Renal cortical epithelial cell (primary cell): ENCODE data around the gene PRRC1. TPM values are rescaled to one million over a fixed set of nuclear protein-coding genes. Genes with fewer than 3 reads are reported as not detected.
"Not testable (repeated sequence)": the region's sequence is repeated elsewhere in the genome, so short reads cannot be mapped to it uniquely, and the experiment has no call there.

Experiments
- DNase-seq: peaks from one replicate; pipeline ENCODE4 v3.0.0-alpha.2; 2011; ENCODE audit warnings: low read depth
- total RNA-seq: library from RNA; depleted of rRNA; stranded (reverse); fragments of >200 nt; gene quantifications from 2 replicates; pipeline ENCODE4 v1.2.3, GENCODE V29; 2014

PRRC1 gene
- total RNA-seq, 1 donor from 2014 or later: 70.6 TPM

DNA sequence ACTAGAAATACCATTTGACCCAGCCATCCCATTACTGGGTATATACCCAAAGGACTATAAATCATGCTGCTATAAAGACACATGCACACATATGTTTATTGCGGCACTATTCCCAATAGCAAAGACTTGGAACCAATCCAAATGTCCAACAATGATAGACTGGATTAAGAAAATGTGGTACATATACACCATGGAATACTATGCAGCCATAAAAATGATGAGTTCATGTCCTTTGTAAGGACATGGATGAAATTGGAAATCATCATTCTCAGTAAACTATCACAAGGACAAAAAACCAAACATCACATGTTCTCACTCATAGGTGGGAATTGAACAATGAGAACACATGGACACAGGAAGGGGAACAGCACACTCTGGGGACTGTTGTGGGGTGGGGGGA is 27.8 kb downstream of the PRRC1 start:
- not testable (repeated sequence) for DNase-seq

DNA sequence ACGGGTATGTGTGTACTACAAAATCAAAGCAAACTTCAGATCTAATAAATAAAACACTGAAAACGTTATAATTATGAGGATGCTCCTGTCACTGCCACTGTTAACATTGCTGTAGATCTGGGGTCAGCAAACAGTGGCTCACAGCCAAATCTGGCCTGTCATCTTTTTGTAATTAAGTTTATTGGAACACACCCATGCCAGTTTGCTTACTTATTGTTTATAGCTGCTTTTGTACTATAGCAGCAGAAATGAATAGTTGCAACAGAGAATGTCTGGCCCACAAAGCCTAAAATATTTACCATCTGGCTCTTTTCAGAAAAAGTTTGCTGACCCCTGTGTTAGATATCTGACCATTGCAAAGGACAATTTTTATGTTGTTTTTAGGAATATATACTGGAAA is 32.1 kb downstream of the PRRC1 start:
- DNase-seq: no peak

DNA sequence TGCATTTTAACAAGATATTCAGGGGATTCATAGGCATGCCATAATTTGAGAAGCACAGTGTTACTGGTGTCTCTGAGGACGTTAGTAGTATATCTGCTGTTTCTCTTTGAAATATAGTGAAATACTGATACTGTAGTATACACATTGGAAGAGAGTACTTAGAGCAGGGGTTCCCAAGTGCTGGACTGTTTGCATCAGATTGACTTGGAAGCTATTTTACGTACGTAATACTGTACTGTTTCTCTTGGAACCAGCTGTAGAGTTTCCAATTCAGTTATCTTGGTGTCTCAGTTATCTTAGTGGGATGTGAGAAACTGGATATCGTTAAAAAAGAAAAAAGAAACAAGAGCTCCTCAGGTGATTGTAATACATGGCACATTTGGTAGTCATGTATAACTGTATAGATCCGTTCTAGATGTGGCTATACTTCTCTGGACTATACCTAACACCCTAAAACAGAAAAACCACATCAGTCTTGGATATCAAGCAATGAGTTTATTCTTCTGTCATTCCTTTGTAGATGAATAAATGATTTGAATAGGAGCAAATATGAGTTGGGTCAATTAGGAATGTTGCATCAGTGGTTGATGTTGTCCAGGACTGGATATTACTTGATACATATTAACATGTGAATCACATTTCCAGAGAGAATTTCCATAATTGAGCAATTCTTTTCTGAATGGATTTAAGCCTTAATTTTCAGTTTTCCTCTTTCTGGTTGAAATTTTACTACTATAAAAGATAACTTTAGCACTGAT is 33.4 kb downstream of the PRRC1 start:
- DNase-seq: peak; percentile 16

DNA sequence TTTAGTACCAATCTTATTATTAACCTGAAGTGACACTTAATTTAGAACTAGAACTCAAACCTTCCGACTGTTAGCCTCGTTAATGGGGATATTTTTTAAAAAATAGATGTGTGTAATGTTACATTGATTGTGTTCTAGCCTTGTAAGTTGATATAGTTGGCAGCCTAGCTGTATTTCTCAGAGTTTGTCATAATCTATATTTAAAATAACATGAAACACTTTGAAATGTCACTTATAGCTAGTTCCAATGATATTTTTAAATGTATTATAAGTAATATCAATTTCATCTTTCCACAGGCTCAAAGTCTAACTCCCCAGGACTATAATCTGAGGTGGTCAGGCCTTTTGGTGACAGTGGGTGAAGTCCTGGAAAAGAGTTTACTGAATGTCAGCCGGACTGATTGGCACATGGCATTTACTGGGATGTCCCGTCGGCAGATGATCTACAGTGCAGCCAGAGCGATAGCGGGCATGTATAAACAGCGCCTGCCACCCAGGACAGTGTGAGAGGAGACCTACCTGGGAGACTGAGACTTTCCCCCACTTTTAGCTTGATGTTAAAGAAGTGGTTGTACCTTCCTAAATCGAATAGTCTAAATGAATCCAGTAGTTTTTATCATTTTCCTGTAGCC is 34.1 kb downstream of the PRRC1 start:
- DNase-seq: no peak

DNA sequence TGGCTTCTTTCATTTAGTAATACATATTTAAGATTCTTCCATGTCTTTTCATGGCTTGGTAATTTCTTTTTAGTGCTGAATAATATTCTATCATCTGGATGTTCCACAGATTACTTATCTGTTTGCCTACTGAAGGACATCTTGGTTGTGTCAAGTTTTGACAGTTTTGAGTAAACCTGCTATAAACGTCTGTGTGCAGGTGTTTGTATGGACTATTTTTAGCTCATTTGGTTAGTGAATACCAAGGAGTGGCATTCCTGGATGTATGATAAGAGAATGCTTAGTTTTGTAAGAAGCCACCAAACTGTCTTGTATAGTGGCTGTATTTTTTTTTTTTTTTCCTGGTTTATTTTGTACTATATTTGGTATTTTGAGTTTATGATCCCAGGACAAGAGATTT is 38.4 kb downstream of the PRRC1 start:
- DNase-seq: no peak

DNA sequence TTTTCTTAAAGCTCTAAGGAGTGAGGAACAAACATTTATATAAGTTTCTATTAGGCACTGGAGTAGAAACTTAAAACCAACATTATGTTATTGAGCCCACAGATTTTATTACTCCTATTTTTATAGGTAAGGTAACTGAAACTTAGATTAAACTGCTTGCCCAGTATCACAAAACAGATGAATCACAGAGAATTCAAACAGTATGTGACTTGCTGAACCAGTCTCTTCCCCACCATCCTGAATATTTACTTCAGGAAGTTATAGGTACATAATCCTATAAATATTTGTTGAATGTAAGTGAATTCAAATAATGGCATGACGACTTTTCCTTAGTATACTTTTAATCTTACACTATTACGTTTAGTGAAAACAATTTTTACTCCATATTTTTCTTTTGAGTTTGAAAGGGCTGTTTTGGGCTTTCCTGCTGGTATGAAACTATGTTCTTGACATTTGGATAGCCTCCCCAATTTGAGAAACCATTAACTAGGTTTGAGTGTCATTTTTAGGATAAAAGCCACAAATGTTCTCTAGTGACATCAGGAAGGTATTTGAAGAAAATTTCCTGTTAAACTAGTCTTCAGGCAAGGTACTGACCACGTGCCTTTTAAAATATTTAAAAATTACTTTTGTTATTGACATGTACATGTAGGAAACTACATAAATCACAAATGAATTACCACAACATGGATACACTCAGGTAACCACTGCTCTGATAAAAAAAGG is 39.3 kb downstream of the PRRC1 start:
- peak; percentile 17 for DNase-seq

DNA sequence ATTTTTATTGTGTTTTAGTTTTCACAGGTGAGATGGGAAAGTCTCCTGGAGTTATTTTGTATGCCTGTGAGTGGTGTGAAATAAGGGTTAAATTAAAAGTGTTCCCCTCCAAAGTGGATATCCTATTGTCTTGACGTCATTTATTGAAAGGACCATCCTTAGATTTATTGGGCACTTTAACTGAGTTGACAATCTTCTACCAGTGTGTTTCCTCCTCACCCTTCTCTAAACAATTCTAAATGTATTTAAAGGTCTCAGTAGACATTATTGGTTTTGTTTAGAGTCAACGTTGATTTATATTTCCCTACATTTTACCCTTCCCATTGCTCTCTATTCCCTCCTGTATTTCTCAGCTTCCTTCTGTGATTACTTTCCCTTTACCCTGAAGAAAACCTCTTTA is 40.8 kb downstream of the PRRC1 start:
- no peak for DNase-seq

DNA sequence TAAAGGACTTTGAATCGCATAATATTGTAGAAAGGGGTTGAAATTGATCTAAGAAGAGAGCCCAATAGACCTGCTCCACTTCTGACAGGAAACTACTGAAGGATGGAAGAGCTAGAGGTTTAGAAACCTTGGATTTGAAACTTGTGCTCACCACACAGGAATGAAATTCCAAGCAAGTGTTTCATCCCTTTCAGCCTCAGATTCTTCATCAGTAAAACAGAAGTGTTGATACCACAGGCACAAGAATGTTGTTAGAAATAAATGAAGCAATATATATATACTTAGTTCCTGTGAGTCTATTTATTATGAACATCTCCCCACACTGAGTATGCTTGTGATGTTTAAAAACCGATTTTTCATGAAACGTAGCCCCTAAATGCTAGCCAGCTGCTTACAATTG is 43.8 kb downstream of the PRRC1 start:
- peak; percentile 89 for DNase-seq

DNA sequence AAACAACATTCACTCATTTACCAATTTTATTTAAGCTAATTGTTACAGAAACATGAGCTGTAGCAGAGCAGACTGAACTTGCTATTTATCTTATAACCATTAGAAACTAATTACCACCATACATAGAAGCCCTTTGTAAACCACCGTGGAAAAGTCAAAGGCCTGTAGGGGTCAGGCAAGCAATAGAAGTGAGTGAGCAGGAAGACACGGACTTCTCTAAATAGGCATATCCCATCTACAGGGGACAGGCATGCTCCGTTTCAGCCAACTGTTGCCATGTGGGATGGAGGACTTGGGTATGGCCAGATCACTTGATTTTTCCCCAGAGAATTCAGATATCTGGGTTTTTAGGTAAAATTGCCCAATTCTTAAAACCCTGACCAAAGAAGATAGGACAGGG is 44.8 kb downstream of the PRRC1 start:
- no peak for DNase-seq

DNA sequence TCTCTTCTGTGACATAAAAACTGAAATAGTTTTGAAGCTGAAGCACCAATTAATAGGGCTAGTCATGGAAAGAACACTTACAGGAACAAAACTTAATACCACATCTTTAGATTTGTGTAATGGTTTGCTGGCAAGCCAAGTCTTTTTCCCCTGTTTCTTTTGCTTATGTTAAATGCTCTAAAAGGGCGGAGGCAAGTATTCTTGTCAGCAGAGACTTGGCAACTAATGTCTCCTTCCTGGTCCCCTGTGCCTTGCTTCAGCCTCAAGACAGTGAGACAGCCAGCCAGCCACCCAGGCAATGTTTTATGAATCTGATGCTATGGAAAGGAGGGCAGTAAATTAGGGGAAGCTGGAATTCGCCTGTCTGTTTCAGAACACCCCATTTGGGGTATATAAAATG is 45.7 kb downstream of the PRRC1 start:
- no peak for DNase-seq

DNA sequence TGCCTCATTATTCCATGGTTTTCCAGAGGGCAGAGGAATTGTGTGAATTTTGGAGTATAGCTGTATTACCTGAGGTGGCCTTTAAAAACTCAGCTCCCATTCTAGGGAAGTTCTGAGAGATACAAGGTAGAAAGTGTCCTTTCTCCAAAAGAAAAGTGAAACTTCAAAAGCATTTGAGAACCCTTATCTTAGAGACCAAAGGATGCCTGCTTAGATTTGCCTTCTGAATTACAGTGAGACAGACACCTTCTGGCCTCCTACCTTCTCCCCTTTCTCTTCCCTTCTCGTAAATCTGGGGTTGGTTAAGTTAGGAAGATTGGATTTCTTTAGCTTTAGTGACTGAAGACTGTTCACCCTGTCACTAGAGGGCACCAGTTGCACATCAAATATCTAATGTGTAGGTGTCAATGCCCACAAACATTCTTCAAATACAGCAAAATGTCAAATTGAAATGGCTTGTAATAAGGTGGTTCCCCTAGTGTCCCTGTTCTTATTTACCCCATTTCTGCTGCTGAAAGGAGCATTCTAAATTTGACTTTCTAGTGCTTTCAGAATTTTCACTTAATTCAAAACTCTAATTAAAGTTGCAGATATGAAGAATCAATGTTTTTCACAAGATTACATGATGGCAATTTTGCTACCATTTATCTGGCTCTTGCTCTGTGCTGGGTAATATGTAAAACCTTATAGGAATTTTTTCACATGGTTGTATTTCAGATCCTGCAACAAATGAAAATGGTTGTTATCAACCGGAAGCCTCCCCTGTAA is 46.7 kb downstream of the PRRC1 start:
- DNase-seq: peak; percentile 65

DNA sequence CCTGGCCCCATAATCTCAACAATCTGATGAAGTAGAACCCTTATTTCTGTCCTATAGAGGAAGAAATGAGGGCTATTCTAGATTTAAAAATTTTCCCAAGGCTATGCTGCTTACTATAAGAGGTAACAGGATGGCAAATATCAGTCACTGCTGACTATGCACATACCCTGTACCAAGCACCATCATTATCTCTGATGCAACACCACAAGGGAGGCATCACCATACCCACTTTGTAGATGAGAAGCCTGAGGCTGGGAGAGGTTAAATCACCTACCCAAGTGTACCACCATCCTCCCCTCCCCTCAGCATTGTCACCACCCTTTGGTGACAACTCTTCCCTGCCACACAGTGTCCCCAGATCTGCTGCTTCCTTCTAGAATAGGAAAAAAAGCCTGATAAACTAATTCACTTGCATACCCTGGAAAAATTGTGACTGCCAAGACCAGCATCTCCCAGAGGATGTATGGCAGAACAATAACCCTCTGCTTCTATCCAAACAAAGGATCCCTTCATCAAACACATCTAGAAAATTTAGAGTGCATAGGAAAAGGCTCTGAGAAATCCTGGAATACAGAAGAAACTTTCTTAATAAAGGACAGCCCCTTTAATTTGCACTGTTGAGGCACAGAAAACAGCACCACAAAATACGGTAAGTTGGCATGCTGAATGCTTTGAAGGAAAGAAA is 48.3 kb downstream of the PRRC1 start:
- DNase-seq: no peak

DNA sequence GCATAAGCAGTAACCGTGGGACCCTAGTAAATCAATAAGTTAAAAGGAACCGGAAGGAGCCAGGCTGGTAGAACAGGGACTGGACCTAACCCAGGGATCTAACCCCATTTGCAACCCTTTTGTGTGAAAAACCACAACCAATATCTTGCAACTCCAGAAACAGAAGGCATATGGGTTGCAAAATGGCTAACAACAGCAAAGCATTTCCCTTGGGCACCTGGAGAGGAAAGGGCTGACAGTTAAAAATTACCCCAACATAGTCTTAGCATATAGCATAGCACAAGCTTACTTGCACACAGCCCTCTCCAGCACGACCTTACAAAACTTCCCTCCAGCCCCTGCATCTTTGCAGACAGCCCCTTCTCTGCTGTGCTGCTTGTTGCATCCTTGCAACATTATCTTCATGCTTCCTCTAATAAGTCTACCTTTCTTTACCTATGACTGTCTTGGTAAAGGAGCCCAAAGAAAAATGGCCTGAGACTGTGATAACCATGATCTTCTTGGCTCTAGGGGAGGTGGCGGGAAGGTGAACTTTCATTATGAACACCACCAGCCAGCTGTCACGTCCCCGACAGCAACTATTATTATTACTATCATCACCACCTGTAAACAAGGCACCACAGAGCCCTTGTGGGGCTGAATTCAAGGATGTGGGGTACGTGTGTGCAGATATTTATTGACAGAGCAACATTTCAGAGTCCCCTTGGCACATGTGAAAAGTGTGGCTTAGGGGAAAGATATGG is 49.8 kb downstream of the PRRC1 start:
- no peak for DNase-seq

DNA sequence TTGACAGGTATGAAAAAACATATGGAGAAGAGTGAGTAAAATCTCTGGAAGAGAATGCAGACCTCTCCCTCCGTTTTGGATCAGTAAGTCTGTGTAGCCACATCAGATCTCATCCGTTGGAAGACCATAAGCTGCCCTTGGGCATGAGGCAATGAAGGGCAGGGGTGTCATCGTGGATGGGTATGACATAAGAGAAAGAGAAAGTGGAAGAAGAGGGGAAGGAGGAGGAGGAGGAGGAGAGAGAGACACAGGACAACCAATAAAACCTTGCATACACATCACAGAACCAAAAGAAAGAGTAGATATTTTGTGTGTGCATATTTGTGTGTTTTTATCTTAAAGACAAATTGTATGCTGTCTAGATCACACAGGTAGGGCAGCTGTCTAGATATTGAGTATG is 50.7 kb downstream of the PRRC1 start:
- no peak for DNase-seq

DNA sequence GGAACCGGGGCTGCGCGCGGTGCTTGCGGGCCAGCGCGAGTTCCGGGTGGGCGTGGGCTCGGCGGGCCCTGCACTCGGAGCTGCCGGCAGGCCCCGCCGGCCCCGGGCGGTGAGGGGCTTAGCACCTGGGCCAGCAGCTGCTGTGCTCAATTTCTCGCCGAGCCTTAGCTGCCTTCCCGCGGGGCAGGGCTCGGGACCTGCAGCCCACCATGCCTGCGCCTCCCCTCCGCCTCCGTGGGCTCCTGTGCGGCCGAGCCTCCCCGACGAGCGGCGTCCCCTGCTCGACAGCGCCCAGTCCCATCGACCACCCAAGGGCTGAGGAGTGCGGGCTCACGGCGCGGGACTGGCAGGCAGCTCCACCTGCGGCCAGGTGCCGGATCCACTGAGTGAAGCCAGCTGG is 52.0 kb downstream of the PRRC1 start:
- DNase-seq: not testable (repeated sequence)

DNA sequence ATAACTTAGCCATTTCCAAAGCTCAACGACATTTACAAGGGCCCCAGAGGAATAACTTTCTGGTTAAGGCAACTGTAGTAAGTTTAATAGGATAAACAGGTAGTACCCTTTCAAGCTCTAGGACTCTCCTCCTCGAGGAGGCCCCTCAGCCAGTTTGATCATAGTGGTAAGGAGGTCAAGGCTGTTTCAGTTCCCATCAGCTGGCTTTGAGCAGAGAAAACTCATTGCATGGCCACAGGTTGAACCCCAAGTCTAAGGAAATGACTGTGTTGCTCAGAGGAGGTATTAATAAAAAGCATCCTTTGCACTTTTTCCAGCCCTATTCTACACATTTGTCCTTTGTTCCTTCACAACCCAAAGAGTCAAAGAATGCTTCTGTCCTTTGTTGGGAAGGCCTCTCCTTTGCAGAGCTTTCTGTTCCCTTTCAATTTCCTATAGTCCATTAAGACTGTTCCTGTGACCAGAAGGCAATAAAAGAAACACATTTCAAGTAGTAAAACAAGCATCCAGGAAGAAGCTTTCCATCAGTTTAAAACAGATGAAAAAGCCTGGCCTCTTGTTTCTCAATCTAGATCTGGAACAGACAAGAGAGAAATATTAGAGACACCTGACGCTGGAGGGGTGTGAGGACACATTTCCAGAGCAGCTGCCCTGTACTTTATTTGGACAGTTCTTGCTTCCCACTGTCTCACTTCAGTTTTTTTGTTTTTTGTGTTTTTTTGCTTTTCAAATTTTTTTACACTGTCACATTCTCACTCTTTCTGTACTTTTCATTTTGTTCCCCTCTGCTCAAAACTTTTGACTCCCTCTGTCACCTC is 54.1 kb downstream of the PRRC1 start:
- no peak for DNase-seq

DNA sequence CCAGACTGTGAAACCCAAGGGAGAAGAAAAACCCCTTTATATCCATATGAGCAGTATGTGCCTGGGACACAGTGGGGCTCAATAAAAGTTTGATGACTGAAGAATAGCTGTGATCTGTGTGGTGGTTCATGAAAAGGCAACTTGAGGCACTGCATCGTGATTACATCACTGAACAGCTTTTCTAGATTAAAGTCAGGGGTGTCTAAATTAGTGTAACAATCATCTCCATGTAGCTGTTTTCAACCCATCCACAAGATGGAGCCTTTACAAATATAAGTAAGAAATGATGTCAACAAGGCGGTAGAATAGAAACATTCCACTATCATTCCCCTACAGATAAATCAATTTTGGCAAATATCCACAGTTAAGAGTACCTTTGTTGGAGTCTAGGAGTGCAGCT is 55.5 kb downstream of the PRRC1 start:
- DNase-seq: no peak

DNA sequence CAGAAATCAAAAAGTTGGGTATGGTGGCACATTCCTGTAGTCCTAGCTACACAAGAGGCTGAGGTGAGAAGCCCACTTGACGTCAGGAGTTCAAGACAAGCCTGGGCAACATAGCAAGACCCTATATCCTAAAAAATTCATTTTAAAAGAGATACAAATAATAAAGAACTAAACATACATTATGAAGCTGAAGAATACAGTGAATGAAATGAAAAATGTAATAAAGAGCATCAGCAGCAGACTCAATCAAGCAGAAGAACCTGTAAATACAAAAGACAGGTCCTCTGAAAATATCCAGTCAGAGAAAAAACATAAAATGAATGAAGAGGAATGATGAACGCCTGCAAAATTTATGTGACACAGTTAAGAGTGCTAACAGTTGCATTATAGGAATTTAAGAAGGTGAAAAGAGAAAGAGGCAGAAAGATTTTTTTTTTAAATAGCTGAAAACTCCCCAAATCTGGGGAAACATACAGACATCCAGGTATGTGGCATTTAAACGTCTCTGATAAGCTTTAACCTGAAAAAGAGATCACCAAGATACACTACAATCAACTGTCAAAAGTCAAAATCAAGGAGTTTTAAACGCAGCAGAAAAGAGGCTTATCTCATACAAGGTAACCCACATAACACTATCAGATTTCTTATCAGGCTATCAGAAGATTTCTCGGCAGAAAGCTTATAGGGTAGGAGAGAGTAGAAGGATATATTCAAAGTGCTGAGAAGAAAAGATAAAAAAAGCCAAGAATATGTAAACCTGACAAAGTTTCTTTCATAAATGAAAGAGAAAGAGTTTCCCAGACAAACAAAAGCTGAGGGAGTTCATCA is 57.6 kb downstream of the PRRC1 start:
- DNase-seq: no peak

DNA sequence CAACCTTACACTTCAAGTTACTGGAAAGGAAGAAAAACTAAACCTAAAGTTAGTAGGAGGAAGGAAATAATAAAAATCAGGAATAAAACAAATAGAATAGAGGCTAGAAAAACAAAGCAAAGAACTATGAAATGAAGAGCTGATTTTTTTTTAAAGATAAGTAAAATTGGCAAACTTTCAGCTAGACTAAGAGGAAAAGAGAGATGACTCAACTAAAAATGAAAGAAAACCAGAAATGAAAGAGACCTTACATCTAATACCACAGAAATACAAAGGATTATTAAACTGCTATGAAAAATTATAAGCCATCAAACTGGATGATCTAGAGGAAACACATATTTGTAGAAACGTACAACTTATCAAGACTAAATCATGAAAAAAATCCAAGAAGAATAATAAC is 60.0 kb downstream of the PRRC1 start:
- no peak for DNase-seq
